K562 (cell line): ENCODE measurements around the gene TARS2. TPM values are rescaled to one million over a fixed set of nuclear protein-coding genes. Genes with fewer than 3 reads are reported as not detected.

Experiments used
- CCNT2 ChIP-seq: IDR thresholded peaks from 2 replicates; pipeline ENCODE4 v1.6.1; 2011; ENCODE audit warnings: borderline replicate concordance, low read depth, mild to moderate bottlenecking, moderate library complexity, mixed read lengths, low read length; ENCODE audit not compliant: insufficient read length; ENCODE audit errors: extremely low read depth
- FOXA1 ChIP-seq: fragments of 450-650 bp; IDR thresholded peaks from 2 replicates; pipeline ENCODE4 v1.6.1; 2016; ENCODE audit warnings: mild to moderate bottlenecking, borderline replicate concordance
- FOXK1 ChIP-seq: sonication (generic); formaldehyde crosslinking; IDR thresholded peaks from 2 replicates; pipeline ENCODE4 v1.8.0; 2022; ENCODE audit warnings: missing genetic modification reagents, mild to moderate bottlenecking, borderline replicate concordance
- MLLT1 ChIP-seq, 2 experiments: fragments of 450-650 bp; IDR thresholded peaks; 2 replicates each; pipeline ENCODE4 v1.6.1; 2016
- RB1 ChIP-seq: fragments of 450-650 bp; IDR thresholded peaks from 2 replicates; pipeline ENCODE4 v1.6.1; 2017; ENCODE audit warnings: low read depth, mild to moderate bottlenecking
- UBTF ChIP-seq, 2 experiments: IDR thresholded peaks; 2 replicates each; pipeline ENCODE4 v1.6.1; 2012; ENCODE audit warnings: improper control_type of control experiment in 2 of 2, low read depth in 2 of 2, low read length in 2 of 2, borderline replicate concordance in 1 of 2
- ZBTB11 ChIP-seq, 3 experiments: fragments of 200-800 bp in 1 of 3; fragments of 250-450 bp in 1 of 3; fragments of 450-650 bp in 1 of 3; sonication (Bioruptor Pico) in 1 of 3; sonication (Bioruptor generic) in 1 of 3; formaldehyde crosslinking in 1 of 3; IDR thresholded peaks; 2 replicates each; pipeline versions ENCODE4 v1.6.1 to v1.8.0; 2016 to 2022; ENCODE audit warnings: mild to moderate bottlenecking in 2 of 3, missing genetic modification characterization in 2 of 3, missing compliant biosample characterization in 1 of 3, moderate library complexity in 1 of 3
- ZFP36 ChIP-seq: fragments of 150-350 bp; IDR thresholded peaks from 2 replicates; pipeline ENCODE4 v1.6.1; 2018; ENCODE audit warnings: low read length, low read depth; ENCODE audit not compliant: partially characterized antibody
- ZNF311 ChIP-seq: fragments of 250-450 bp; sonication (Bioruptor Pico); IDR thresholded peaks from 2 replicates; pipeline ENCODE4 v1.4.0; 2020; ENCODE audit warnings: mild to moderate bottlenecking, moderate library complexity
- ZNF316 ChIP-seq: fragments of 450-650 bp; IDR thresholded peaks from 2 replicates; pipeline ENCODE4 v1.6.1; 2016
- ZNF398 ChIP-seq: fragments of 250-450 bp; sonication (Bioruptor Pico); IDR thresholded peaks from 2 replicates; pipeline ENCODE4 v1.8.0; 2021; ENCODE audit warnings: moderate library complexity, mild to moderate bottlenecking, inconsistent platforms
- ZNF583 ChIP-seq: fragments of 250-450 bp; sonication (Bioruptor Pico); IDR thresholded peaks from 2 replicates; pipeline ENCODE4 v1.4.0; 2020
- ZNF589 ChIP-seq: fragments of 200-800 bp; sonication (Bioruptor generic); IDR thresholded peaks from 2 replicates; pipeline ENCODE4 v1.6.1; 2016; ENCODE audit warnings: low read depth, missing genetic modification characterization, missing compliant biosample characterization
- polyA plus RNA-seq, 8 experiments: library from polyadenylated mRNA; depleted of rRNA in 4 of 8; stranded (reverse) in 5 of 8; unstranded in 3 of 8; fragments of >200 nt; fragmentation: Nextera tagmentation in 2 of 8; fragmentation: Illumina TruSeq in 1 of 8; extraction: Ambion mirVana in 2 of 8; extraction: Trizol in 1 of 8; gene quantifications; 2 replicates each; pipeline versions ENCODE4 v1.2.1 to v1.2.3, GENCODE V29; 2011 to 2014; ENCODE audit warnings: inconsistent platforms in 1 of 8, missing spikeins in 1 of 8
- total RNA-seq, 7 experiments: library from RNA; depleted of rRNA in 6 of 7; stranded (reverse); fragments of >200 nt in 6 of 7; fragmentation: Illumina TruSeq in 2 of 7; extraction: Trizol in 2 of 7; gene quantifications; 2 replicates each; pipeline versions ENCODE4 v1.2.1 to v1.2.3, GENCODE V29; 2011 to 2021; ENCODE audit warnings: low replicate concordance in 1 of 7
- TF ChIP-seq, protein P1 (sequence below): fragments of 250-450 bp; sonication (Bioruptor Pico); IDR thresholded peaks from 2 replicates; pipeline ENCODE4 v1.4.0; 2020; ENCODE audit warnings: mild to moderate bottlenecking

The TARS2 gene
- total and polyA plus RNA-seq, 9 of the 15 experiments (the other 6 are each of a cell fraction or from before 2014, with no cell fraction given), result 17.0 to 64.2 (median 39.4) TPM

DNA sequence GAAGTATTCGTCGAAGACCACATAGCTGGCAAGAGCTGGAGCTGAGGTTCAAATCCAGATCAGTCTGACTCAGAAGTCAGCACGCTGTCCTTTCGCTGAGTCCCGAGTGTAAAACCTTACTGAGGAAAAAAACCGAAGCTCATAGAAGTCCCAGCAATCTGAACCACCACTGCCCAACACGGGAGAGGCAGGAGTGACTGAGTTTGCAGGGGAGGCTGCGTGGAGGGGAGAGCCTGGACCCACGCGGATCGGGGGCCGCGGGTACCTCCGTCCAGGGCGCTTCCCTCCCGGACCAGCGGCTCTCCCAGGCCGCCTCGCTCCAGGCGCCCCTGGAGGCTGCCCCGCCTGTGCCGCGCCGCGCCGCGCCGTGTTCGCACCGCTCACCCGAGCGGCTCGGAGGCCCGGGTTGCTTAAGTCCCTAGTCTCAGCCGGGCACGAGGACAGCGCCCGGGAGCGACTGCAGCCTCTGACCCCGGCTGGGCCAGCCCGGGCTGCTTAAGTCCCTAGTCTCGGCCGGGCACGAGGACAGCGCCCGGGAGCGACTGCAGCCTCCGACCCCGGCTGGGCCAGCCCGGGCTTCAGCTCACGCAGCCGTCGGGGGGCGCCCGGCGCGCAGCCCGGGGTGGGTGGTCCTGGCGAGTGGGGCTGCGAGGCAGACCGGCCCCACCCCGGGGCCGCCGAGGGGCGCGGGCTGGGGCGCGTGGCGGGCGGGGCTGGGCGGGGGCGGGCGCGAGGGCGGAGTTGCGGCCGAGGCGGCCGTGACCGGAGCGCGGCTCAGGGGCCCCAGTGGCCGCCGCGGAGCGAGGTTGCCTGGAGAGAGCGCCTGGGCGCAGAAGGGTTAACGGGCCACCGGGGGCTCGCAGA, 61.6 kb downstream of the TARS2 start, which contains the start of gene ADAMTSL4 (continued):
- TF ChIP-seq ZBTB11 (CRISPR knock-in tag; IDR thresholded peaks at IDR 0.05) (peak in 1 of 3 experiments; percentile 63; a peak in 3 of 6 replicates), ZNF316 (no peak), ZNF589 (CRISPR knock-in tag) (peak; percentile 74; the same call in 1 of the 2 replicates), ZFP36 (no peak), CCNT2 (peak; percentile 59), UBTF (IDR thresholded peaks at IDR 0.05; ENCODE audit: borderline replicate concordance in 1 of 2, low read depth in 2 of 2, low read length in 2 of 2) (peak; percentile 91 to 92; a peak in 3 of 4 replicates), RB1 (0 out of 2 replicates have a peak, but pooled peaks have one; percentile 39), FOXK1 (CRISPR knock-in tag) (peak; percentile 52; the same call in 1 of the 2 replicates), ZNF398 (CRISPR knock-in tag) (no peak), ZNF583 (peak; percentile 86), ZNF311 (CRISPR knock-in tag) (no peak), MLLT1 (IDR thresholded peaks at IDR 0.05) (0 out of 4 replicates have a peak, but pooled peaks of 1 of the 2 experiments have one; percentile 53), FOXA1 (no peak)
- TF ChIP-seq, protein P1, sequence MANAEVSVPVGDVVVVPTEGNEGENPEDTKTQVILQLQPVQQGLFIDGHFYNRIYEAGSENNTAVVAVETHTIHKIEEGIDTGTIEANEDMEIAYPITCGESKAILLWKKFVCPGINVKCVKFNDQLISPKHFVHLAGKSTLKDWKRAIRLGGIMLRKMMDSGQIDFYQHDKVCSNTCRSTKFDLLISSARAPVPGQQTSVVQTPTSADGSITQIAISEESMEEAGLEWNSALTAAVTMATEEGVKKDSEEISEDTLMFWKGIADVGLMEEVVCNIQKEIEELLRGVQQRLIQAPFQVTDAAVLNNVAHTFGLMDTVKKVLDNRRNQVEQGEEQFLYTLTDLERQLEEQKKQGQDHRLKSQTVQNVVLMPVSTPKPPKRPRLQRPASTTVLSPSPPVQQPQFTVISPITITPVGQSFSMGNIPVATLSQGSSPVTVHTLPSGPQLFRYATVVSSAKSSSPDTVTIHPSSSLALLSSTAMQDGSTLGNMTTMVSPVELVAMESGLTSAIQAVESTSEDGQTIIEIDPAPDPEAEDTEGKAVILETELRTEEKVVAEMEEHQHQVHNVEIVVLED (CRISPR knock-in tag), result 0 out of 2 replicates have a peak, but pooled peaks have one; percentile 33
